ENCODE data around the gene ALX4. TPM values are rescaled to one million over a fixed set of nuclear protein-coding genes. Genes with fewer than 3 reads are reported as not detected.

Gene ALX4
- total RNA-seq, 4 donors from 2014 or later, result 0.10 to 0.11 TPM; not detected in 2

DNA sequence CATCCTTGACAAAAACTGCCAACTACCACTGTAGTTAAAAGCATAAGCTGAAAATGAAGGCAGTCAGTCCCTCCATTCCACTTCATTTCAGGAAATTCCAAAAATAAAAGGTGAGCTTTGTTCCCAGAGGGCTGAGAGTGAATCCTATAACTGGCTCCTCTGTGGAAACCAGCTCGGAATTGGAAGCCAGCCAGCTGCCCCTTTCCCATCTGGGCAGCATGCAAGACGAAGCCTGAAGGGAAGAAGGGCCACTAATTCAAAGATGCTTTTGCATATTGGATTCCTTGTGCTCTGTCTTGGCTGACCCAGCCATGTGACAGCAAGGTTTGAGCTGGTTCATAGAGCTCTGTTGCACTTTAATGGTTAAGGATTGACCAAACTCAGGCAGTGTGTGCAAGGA, 83.4 kb downstream of the ALX4 start:
- Histone ChIP-seq H3K4me3 (replicated peaks in 1 of 3) (no peak overlapping the region), H3K9me3 (no peaks in the 10 kb centered on the region), H3K27me3 (no peaks in the 10 kb centered on the region), H3K27ac (no peak overlapping the region), H3K36me3 (no peaks in the 10 kb centered on the region), H3K4me1 (peaks cover 11 to 17% of the 10 kb centered on the region in 2 donors)
- DNase-seq, result no peak
- TF ChIP-seq CTCF (IDR thresholded peaks at IDR 0.05) (no peak), POLR2A (IDR thresholded peaks at IDR 0.05) (no peak)
- WGBS, 2 donors, result 79 to 90% methylated on average over 2 of the region's 2 CpGs
- intact Hi-C loops (cut with DNase I), result no loop called here

DNA sequence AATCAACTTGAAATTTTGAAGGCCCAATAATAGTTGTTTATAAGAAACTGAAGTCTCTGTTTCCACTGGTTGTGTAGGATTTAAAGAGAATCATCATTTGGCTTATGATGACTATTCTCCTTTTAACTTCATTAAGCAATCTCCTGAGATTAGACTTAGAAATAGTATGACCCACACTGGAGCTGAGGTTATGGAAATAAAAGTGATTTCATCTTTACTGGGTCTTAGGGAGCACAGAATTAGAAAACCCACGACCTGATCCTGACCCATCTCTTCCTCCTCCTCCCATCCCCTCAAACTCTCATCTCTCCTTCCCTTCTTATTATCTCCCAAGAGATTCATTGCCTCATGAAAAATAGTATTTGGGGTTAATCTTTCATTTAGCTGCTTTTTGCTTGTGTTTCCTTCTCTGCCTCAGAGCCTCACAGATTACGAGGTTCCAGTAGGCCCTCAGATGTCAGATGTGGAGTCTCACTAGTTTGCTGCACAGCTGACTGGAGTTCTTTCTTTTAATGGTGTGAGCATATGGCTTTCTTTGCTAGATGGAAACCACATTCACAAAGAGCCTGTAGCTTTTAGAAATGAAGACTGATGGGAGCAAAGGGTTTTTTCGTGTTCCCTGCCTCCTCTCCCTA, 85.0 kb downstream of the ALX4 start:
- H3K27me3 ChIP-seq, result no peaks in the 10 kb centered on the region
- no peaks in the 10 kb centered on the region for H3K9me3 ChIP-seq
- no peak for TF ChIP-seq CTCF (IDR thresholded peaks at IDR 0.05)
- TF ChIP-seq POLR2A (IDR thresholded peaks at IDR 0.05), result no peak
- H3K4me3 ChIP-seq (replicated peaks in 1 of 3), result no peak overlapping the region
- no peak for DNase-seq
- no peaks in the 10 kb centered on the region for H3K36me3 ChIP-seq
- 88 to 90% methylated on average over 3 of the region's 3 CpGs for WGBS, 2 donors
- no peak overlapping the region for H3K27ac ChIP-seq
- intact Hi-C loops (cut with DNase I), result no loop called here
- H3K4me1 ChIP-seq, result peaks cover 24 to 31% of the 10 kb centered on the region in 2 donors

DNA sequence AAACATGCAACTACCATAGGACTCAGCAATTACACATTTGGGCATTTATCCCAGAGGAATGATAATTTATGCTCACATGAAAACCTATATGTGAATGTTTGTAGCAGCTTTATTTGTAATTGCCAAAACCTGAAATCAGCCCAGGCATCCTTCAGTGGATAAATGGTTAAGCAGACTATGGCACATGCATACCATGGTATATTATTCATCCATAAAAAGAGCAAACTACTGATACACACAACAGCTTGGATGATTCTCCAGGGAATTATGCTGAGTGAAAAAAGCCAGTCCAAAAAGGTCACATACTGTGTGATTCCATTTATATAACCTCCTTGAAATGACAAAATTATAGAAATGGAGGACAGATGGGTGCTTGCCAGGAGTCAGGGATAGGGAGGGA, 86.7 kb downstream of the ALX4 start:
- DNase-seq, result no peak
- intact Hi-C loops (cut with DNase I), result no loop called here
- H3K27ac ChIP-seq, result no peak overlapping the region
- no peak overlapping the region for H3K4me3 ChIP-seq (replicated peaks in 1 of 3)
- no peak for TF ChIP-seq CTCF (IDR thresholded peaks at IDR 0.05)
- TF ChIP-seq POLR2A (IDR thresholded peaks at IDR 0.05), result no peak
- peaks cover 24 to 31% of the 10 kb centered on the region in 2 donors for H3K4me1 ChIP-seq
- no peaks in the 10 kb centered on the region for H3K27me3 ChIP-seq
- H3K36me3 ChIP-seq, result no peaks in the 10 kb centered on the region
- H3K9me3 ChIP-seq, result no peaks in the 10 kb centered on the region

GRCh38 chr11:44221992-44222391, 87.9 kb downstream of the ALX4 start:
- no peaks in the 10 kb centered on the region for H3K36me3 ChIP-seq
- H3K27ac ChIP-seq, result no peak overlapping the region
- WGBS, 2 donors, result 81 to 88% methylated on average over 2 of the region's 2 CpGs
- no peak for TF ChIP-seq POLR2A (IDR thresholded peaks at IDR 0.05)
- intact Hi-C loops (cut with DNase I), result no loop called here
- no peak overlapping the region for H3K4me3 ChIP-seq (replicated peaks in 1 of 3)
- H3K9me3 ChIP-seq, result no peaks in the 10 kb centered on the region
- no peak for DNase-seq
- H3K27me3 ChIP-seq, result no peaks in the 10 kb centered on the region
- peaks cover 21 to 25% of the 10 kb centered on the region in 2 donors for H3K4me1 ChIP-seq

DNA sequence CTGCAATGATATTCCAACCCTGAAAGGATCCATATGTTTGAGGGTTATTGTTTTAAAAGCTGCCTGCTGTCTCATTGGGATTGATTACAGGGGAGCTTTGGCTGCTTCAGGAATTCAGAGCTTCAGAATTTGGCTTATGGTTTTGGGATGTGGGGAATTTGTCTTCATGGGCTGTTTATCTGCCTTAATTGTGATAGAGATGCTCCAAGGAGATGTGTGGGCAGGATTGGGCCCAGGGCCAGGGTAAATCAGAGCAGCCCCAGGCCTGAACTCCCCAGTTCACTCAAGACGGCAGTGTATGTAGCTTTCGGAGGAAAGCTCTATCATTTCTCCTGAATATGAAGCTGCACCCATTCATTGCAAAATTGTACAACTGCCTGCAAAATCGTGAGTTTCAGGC, 88.5 kb downstream of the ALX4 start:
- Histone ChIP-seq H3K4me3 (replicated peaks in 1 of 3) (no peak overlapping the region), H3K4me1 (peaks cover 21 to 24% of the 10 kb centered on the region in 2 donors), H3K9me3 (no peaks in the 10 kb centered on the region), H3K27me3 (no peaks in the 10 kb centered on the region), H3K36me3 (no peaks in the 10 kb centered on the region), H3K27ac (no peak overlapping the region)
- DNase-seq, result no peak
- 73 to 92% methylated on average over 3 of the region's 3 CpGs for WGBS, 2 donors
- intact Hi-C loops (cut with DNase I), result no loop called here
- TF ChIP-seq CTCF (IDR thresholded peaks at IDR 0.05), result no peak
- no peak for TF ChIP-seq POLR2A (IDR thresholded peaks at IDR 0.05)
